GM12892 (cell line): ENCODE results near the gene TEDC2.

Experiments
- POLR2A ChIP-seq: IDR thresholded peaks from 2 replicates; pipeline ENCODE4 v1.6.1; 2011; ENCODE audit warnings: low read depth, low read length, control low read depth
- POLR2AphosphoS5 ChIP-seq: IDR thresholded peaks from 2 replicates; pipeline ENCODE4 v1.6.1; 2011; ENCODE audit warnings: low read depth, low read length, control low read depth
- TAF1 ChIP-seq: IDR thresholded peaks from 2 replicates; pipeline ENCODE4 v1.6.1; 2011; ENCODE audit warnings: low read depth, mild to moderate bottlenecking, control low read depth, low read length, borderline replicate concordance

DNA sequence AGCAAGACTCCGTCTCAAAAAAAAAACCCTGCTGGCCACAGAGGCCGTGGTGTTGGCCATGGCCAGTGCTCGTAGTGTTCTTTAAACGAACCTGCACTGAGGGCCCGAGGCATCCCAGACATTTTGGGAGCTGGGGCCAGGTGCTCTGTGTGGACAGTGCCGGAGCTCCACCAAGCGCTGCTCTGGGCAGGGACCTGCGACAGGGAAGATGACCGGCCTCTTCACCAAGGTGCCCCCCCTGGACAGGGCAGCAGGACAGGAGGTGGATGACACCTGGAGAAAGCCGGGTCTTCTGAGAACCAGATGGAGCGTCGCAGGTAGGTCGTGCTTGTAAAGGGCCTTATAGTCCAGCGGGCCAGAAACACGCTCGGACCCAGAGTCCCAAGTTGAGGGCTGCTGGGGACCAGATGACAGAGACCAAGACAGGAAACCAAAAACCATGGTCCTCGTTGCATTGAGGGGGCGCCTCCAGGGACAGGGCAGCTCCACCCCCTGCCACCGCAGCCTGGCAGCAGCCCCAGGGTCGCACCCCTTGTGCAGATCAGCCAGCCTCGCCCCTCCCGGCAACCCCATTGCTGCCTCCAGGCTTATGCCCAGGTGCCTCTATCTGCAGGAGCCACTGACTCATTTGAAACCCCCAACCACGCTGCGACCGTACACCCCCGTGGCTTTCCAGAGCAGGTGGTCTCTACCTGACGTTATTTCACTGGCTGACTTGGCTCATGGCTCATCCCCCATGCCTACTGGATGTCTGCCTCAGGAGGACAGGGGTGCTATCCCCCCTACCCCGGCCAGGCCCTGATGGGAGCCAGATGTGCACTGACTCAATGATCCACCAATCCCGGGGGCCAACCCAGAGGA lies 7.0 kb downstream of the TEDC2 start:
- TF ChIP-seq POLR2A (no peak), TAF1 (no peak), POLR2AphosphoS5 (no peak)
